NCI-H2107 (cell line): ENCODE data around the gene THSD7B.
"Not testable (repeated sequence)": the region's sequence is repeated elsewhere in the genome, so short reads cannot be mapped to it uniquely, and the experiment has no call there.

Source experiments
- DNase-seq: peaks from one replicate; lab custom pipeline; 2025; lab: John Stamatoyannopoulos, UW

THSD7B gene

GRCh38 chr2:137039482-137040152, 274.3 kb downstream of the THSD7B start:
- DNase-seq = no peak

DNA sequence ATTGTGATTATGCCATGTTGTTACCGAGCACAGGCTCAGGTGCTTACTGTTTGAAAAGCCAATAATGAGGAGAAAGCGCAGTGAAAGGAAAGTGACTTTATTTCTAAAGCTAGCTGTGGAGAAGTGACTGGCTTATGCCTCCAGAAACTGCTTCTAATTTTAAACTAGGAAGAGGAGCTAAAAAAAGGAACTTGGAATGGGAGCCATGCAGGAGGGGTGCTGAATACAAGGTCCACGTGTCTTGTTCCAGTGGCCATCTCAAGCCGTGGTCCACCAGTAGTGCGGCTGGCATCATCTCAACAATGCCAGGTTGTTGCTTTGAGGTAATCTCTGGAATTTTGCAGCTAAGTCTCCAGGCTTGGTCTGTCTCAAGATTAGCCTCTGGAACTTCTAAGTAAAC, 282.0 kb downstream of the THSD7B start:
- DNase-seq = no peak

GRCh38 chr2:137048455-137048854, 283.1 kb downstream of the THSD7B start:
- no peak for DNase-seq

GRCh38 chr2:137049518-137049917, 284.2 kb downstream of the THSD7B start:
- DNase-seq = no peak

- DNase-seq = no peak
Measured at GRCh38 chr2:137050949-137051348, 285.6 kb downstream of the THSD7B start.

DNA sequence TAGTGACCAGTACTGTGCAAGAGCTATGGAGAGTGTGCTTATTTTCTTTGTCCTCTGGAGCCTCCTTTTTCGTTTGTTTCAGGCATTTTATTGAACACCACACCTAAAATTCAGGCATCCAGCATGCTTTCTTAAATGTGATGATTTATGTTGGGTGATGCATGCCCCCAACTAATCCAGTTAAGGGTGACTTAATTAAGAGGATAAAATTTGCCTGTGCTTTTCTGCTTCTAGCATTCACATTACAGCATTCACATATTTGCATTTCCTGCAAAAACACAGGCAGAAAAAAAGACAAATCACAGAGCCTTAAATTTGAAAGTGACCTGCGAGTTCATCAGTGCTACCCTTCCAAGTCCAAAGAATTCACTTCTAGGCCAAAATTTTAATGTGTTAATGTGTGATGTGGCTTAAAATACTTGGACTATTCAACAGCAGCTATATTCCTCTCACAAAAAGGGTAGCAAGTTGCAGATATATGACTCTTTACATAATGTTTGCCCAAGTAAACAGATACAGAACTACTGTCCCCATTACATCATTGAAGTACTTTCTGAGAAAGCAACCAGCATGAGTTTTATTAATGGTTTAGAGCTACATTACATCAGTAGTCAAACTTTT, 286.5 kb downstream of the THSD7B start:
- DNase-seq = no peak

DNA sequence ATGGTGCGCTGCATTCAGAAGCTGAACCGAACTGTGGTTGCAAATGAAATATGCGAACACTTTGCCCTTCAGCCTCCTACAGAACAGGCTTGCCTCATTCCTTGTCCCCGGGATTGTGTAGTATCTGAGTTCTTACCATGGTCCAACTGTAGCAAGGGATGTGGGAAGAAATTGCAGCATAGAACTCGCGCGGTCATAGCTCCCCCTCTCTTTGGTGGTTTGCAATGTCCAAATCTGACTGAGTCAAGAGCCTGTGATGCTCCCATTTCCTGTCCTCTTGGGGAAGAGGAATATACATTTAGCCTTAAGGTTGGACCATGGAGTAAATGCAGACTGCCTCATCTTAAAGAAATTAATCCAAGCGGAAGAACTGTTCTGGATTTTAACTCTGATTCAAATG, 291.4 kb downstream of the THSD7B start:
- DNase-seq = no peak

DNA sequence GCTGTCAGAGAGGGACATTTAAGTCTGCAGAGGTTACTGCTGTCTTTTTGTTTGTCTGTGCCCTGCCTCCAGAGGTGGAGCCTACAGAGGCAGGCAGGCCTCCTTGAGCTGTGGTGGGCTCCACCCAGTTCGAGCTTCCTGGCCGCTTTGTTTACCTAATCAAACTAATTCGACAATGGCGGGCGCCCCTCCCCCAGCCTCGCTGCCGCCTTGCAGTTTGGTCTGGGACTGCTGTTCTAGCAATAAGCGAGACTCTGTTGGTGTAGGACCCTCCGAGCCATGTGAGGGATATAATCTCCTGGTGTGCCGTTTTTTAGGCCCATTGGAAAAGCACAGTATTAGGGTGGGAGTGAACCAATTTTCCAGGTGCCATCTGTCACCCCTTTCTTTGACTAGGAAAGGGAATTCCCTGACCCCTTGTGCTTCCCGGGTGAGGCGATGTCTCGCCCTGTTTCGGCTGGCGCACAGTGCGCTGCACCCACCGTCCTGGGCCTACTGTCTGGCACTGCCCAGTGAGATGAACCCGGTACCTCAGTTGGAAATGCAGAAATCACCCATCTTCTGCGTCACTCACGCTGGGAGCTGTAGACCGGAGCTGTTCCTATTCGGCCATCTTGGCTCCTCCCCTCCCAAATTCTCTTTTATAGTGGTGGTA, 310.9 kb downstream of the THSD7B start:
- DNase-seq = not testable (repeated sequence)

DNA sequence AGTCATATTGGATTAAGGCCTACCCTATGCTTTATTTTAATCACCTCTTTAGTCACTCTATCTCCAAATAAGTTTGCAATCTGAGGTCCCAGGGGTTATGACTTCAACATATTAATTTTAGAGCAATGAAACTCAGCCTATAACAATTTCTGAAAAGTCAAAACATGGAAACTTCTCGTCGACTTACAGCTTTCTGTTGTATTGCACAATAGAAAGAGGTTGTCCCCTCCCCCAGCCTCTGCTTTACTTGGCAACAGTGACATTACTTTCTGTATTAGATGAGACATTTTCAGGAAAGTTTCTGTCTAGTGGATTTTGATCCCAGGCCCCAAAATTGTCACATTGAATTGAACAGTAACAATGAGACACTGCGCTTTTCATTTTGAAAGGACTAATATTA, 326.4 kb downstream of the THSD7B start:
- no peak for DNase-seq

GRCh38 chr2:137093116-137093515, 327.8 kb downstream of the THSD7B start:
- no peak for DNase-seq

GRCh38 chr2:137096187-137096586, 330.8 kb downstream of the THSD7B start:
- no peak for DNase-seq

DNA sequence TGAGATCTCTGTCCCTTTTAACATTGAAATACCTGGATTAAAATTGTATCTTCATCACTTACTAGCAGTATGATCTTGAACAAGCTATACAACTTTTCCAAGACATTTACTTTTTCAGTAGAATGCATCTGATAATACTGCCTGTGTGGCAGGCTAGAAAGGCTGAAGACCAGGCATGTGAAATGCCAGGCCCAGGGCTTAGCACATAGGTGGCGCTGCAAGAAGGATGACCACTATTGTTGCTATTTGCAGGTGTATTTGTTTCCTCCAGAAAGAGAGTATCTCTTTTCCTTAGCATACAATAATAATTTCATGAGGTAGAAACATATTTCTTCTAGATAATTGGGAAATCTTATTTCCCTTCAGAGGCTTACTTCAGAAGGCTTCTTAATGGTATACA, 331.3 kb downstream of the THSD7B start:
- DNase-seq = no peak

DNA sequence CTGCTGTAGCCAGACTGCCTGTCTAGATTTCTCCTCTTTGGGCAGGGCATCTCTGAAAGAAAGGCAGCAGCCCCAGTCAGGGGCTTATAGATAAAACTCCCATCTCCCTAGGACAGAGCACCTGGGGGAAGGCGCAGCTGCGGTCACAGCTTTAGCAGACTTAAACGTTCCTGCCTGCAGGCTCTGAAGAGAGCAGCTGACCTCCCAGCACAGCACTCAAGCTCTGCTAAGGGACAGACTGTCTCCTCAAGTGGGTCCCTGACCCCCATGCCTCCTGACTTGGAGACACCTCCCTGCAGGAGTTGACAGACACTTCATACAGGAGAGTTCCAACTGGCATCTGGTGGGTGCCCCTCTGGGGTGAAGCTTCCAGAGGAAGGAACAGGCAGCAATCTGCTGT, 336.5 kb downstream of the THSD7B start:
- DNase-seq = not testable (repeated sequence)

GRCh38 chr2:137107904-137108303, 342.6 kb downstream of the THSD7B start:
- no peak for DNase-seq

DNA sequence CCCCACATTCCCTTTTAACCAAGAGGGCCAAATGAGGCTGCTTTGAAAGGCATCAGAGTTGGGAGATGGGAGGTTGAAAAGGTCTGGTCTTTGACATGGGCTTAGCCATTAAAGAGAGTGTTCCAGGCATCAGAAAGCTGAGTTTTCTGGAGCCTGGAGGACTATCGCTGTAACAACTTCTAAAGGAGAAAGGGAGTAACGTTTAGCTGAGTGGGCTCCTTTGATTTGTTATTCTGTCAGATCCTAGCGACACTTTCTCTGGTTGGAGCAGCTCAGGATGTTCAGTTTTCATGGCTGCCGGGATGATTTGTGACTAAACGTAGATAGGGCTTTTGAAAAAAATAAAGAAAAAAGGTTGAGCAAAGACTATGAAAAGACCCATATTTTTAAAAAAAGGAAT, 346.6 kb downstream of the THSD7B start:
- DNase-seq = no peak

- no peak for DNase-seq
Measured at GRCh38 chr2:137115081-137115794, 349.9 kb downstream of the THSD7B start.

- no peak for DNase-seq
Measured at GRCh38 chr2:137115795-137116089, 350.4 kb downstream of the THSD7B start.

GRCh38 chr2:137117385-137117784, 352.0 kb downstream of the THSD7B start:
- DNase-seq = no peak

GRCh38 chr2:137118140-137118539, 352.8 kb downstream of the THSD7B start:
- DNase-seq = no peak

GRCh38 chr2:137123226-137123625, 357.9 kb downstream of the THSD7B start:
- DNase-seq = no peak

- DNase-seq = no peak
Measured at GRCh38 chr2:137133225-137133624, 367.9 kb downstream of the THSD7B start.

DNA sequence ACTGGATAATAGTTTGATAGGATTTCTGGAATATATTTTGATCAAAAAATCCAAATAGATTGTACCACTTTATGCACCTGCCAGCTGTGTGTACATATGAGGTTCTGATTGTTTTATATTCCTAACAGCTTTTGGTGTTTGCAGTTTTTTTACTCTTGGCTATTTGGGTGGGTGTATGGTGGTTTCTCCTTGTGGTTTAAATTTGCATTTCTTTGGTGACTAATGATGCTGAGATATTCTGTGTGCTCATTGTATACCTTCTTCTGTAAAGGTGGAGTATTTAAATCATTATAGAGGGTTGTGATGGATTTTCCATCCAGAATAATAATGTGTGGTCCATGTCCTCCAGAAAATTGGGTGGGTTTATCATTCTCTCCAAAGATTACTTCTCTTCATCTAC, 372.9 kb downstream of the THSD7B start:
- no peak for DNase-seq

DNA sequence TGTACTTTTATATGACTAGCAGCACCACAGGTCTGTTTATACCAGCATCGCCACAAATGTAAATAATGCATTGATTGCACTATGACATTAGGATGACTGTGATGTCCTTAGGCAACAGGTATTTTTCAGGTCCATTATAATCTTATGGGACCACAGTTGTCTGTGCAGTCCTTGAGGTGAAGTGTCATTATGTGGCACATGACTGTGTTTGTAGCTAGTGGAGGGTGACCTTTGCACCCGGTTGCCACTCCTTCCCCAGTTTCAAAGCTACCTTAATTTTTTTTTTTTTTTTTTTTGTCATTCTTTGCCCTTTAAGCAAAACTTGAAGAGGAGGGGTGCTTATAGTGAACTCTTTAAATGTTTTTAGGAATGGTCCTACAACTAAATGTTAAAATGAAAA, 386.4 kb downstream of the THSD7B start:
- DNase-seq = no peak
